Mucosa of gallbladder (tissue), 1 donor: ENCODE data around the gene MTHFD2L. TPM values are rescaled to one million over a fixed set of nuclear protein-coding genes. Genes with fewer than 3 reads are reported as not detected.
"Not testable (repeated sequence)": the region's sequence is repeated elsewhere in the genome, so short reads cannot be mapped to it uniquely, and the experiment has no call there.

Experiments used
- DNase-seq: peaks from one replicate; pipeline ENCODE4 v3.0.0-alpha.2; 2020; ENCODE audit warnings: low spot score
- total RNA-seq: library from RNA; stranded (reverse); gene quantifications from one replicate; pipeline ENCODE4 v1.2.1, GENCODE V29; 2021
- donor health status: DM: no; HTN: no; CAD: no.

Gene MTHFD2L
- total RNA-seq, 1 donor from 2014 or later: 6.8 TPM

GRCh38 chr4:74189331-74190043 is 31.6 kb downstream of the MTHFD2L start:
- DNase-seq: no peak

- DNase-seq: no peak
Observed at GRCh38 chr4:74190332-74190731, 32.4 kb downstream of the MTHFD2L start.

GRCh38 chr4:74190919-74191397 is 33.0 kb downstream of the MTHFD2L start:
- no peak for DNase-seq

GRCh38 chr4:74197080-74197479 is 39.2 kb downstream of the MTHFD2L start:
- no peak for DNase-seq

GRCh38 chr4:74202062-74202586 is 44.2 kb downstream of the MTHFD2L start:
- DNase-seq: no peak

GRCh38 chr4:74203467-74203866 is 45.5 kb downstream of the MTHFD2L start:
- no peak for DNase-seq

GRCh38 chr4:74205046-74205445 is 47.1 kb downstream of the MTHFD2L start:
- no peak for DNase-seq

- no peak for DNase-seq
Observed at GRCh38 chr4:74205559-74205958, 47.6 kb downstream of the MTHFD2L start.

- no peak for DNase-seq
Observed at GRCh38 chr4:74206088-74206825, 48.3 kb downstream of the MTHFD2L start.

- DNase-seq: not testable (repeated sequence)
Observed at GRCh38 chr4:74214457-74215159, 56.7 kb downstream of the MTHFD2L start.

- not testable (repeated sequence) for DNase-seq
Observed at GRCh38 chr4:74215236-74215635, 57.3 kb downstream of the MTHFD2L start.

- no peak for DNase-seq
Observed at GRCh38 chr4:74217365-74217764, 59.4 kb downstream of the MTHFD2L start.

GRCh38 chr4:74218201-74218600 is 60.3 kb downstream of the MTHFD2L start:
- no peak for DNase-seq

- no peak for DNase-seq
Observed at GRCh38 chr4:74219240-74219639, 61.3 kb downstream of the MTHFD2L start.

GRCh38 chr4:74223098-74223497 is 65.2 kb downstream of the MTHFD2L start:
- DNase-seq: no peak

- DNase-seq: no peak
Observed at GRCh38 chr4:74223801-74224200, 65.9 kb downstream of the MTHFD2L start.

GRCh38 chr4:74228691-74229640 is 71.0 kb downstream of the MTHFD2L start:
- DNase-seq: peak; percentile 61

GRCh38 chr4:74230902-74231499 is 73.1 kb downstream of the MTHFD2L start:
- no peak for DNase-seq

- no peak for DNase-seq
Observed at GRCh38 chr4:74235135-74235534, 77.2 kb downstream of the MTHFD2L start.

GRCh38 chr4:74237425-74237966 is 79.6 kb downstream of the MTHFD2L start:
- DNase-seq: no peak
